Dermis microvascular lymphatic vessel endothelial cell (primary cell): ENCODE results near the gene KNL1. TPM values are rescaled to one million over a fixed set of nuclear protein-coding genes. Genes with fewer than 3 reads are reported as not detected.

Experiments used
- total RNA-seq: library from RNA; depleted of rRNA; stranded (reverse); fragments of >200 nt; gene quantifications from 2 replicates; pipeline ENCODE4 v1.2.1, GENCODE V29; 2014

The KNL1 gene
- total RNA-seq, 1 donor from 2014 or later = 14.2 TPM

Other genes with a start within 250 kb of the KNL1 start
- not detected in 2 replicates for gene PHGR1, start 243.2 kb upstream of the KNL1 start, total RNA-seq
- under 0.01 and 0.13 TPM in 2 replicates for gene DISP2, start 236.0 kb upstream of the KNL1 start, total RNA-seq
- gene KNSTRN, start 211.5 kb upstream of the KNL1 start, total RNA-seq = 23.9 and 26.4 TPM in 2 replicates
- 30.3 and 31.4 TPM in 2 replicates for gene IVD, start 188.5 kb upstream of the KNL1 start, total RNA-seq
- gene BAHD1, start 153.3 kb upstream of the KNL1 start, total RNA-seq = 5.5 and 9.4 TPM in 2 replicates
- 5.9 and 8.9 TPM in 2 replicates for gene CHST14, start 123.3 kb upstream of the KNL1 start, total RNA-seq
- gene CCDC32, start 29.2 kb upstream of the KNL1 start, total RNA-seq = 16.9 and 19.7 TPM in 2 replicates
- 9.9 and 11.1 TPM in 2 replicates for gene RPUSD2, start 24.9 kb upstream of the KNL1 start, total RNA-seq
- 3.7 and 5.9 TPM in 2 replicates for gene RAD51, start 100.9 kb downstream of the KNL1 start, total RNA-seq
- 15.7 and 19.6 TPM in 2 replicates for gene RMDN3, start 161.0 kb downstream of the KNL1 start, total RNA-seq
- gene GCHFR, start 169.8 kb downstream of the KNL1 start, total RNA-seq = 9.9 and 23.0 TPM in 2 replicates
- gene C15orf62, start 175.7 kb downstream of the KNL1 start, total RNA-seq = 0.13 and 0.39 TPM in 2 replicates
- 18.7 and 20.7 TPM in 2 replicates for gene ZFYVE19, start 212.8 kb downstream of the KNL1 start, total RNA-seq
- 16.4 and 22.6 TPM in 2 replicates for gene DNAJC17, start 213.2 kb downstream of the KNL1 start, total RNA-seq
- not detected in 2 replicates for gene PPP1R14D, start 234.5 kb downstream of the KNL1 start, total RNA-seq
- gene SPINT1, start 249.8 kb downstream of the KNL1 start, total RNA-seq = 0.90 and 1.1 TPM in 2 replicates